ENCODE data around the gene PREB. TPM values are rescaled to one million over a fixed set of nuclear protein-coding genes. Genes with fewer than 3 reads are reported as not detected.
A peak's percentile ranks its signal among the peaks of the same experiment; 100 is the strongest.
"Not testable (repeated sequence)": the region's sequence is repeated elsewhere in the genome, so short reads cannot be mapped to it uniquely, and the experiment has no call there.

PREB gene
- total and polyA plus RNA-seq, 2 donors from 2014 or later: 46.1 to 66.7 TPM

DNA sequence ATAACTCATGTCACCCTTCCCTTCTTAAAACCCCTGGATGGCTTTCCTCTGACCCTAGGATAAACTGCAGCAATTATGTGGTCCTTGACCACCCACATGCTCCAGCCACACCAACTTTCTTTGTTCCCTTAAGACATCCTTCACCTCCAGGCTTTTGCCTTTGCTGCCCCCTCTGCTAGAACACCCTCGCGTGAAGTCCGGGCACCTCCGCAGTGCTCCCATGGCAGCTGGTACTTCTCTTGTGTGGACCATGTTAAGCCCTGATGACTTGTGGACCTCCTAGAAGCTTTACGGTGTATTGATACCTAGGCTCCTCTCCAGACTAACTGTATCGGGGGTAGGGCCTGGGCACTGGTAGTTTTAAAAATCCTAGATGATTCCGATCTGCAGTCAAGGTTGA is 11.6 kb downstream of the PREB start:
- no peak overlapping the region for H3K27ac ChIP-seq (ENCODE audit: low read depth in 2 of 2, low read length in 2 of 2)
- intact Hi-C loops (cut with DNase I): no loop called here
- TF ChIP-seq, protein P1, sequence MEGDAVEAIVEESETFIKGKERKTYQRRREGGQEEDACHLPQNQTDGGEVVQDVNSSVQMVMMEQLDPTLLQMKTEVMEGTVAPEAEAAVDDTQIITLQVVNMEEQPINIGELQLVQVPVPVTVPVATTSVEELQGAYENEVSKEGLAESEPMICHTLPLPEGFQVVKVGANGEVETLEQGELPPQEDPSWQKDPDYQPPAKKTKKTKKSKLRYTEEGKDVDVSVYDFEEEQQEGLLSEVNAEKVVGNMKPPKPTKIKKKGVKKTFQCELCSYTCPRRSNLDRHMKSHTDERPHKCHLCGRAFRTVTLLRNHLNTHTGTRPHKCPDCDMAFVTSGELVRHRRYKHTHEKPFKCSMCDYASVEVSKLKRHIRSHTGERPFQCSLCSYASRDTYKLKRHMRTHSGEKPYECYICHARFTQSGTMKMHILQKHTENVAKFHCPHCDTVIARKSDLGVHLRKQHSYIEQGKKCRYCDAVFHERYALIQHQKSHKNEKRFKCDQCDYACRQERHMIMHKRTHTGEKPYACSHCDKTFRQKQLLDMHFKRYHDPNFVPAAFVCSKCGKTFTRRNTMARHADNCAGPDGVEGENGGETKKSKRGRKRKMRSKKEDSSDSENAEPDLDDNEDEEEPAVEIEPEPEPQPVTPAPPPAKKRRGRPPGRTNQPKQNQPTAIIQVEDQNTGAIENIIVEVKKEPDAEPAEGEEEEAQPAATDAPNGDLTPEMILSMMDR (IDR thresholded peaks at IDR 0.05; ENCODE audit: borderline replicate concordance, extremely low read depth, insufficient read depth): no peak

DNA sequence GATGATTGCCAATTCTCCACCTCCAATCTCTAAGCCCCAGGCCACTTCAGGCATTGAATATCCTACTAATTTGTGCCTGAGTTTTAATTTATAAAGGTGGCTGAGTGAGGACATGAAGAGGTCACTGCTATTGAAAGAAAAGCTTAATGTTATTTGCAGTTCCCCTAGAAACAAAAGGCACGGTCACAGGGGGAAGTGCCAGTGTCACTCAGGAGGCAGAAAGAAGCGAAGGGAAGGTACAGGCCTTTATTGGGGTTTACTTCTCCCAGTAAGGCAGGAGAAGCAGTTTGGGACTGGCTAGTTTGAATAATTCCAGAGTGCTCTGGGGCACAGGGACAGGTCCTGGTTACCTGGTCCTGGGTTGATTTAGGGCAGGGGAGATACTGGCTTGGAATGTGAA is 12.5 kb downstream of the PREB start:
- FAIRE-seq: no peak
- TF ChIP-seq, protein P1 (IDR thresholded peaks at IDR 0.05; ENCODE audit: borderline replicate concordance, extremely low read depth, insufficient read depth): no peak

More for the DNA sequence above, 11.6 kb downstream of the PREB start:
- FAIRE-seq (no peak), DNase-seq (no peak)
- Histone ChIP-seq H3K9ac (ENCODE audit: low read length in 3 of 3) (no peak overlapping the region), H3K4me1 (ENCODE audit: control insufficient read depth in 2 of 3, insufficient read depth in 2 of 3, low read depth in 1 of 3, low read length in 3 of 3) (peaks cover 0 to 15% (median 0%) of the 10 kb centered on the region in 3 donors), H3K4me3 (ENCODE audit: low read length in 3 of 3) (peak overlapping the region in 1 of 3 donors; percentile 77), H3K9me3 (ENCODE audit: control insufficient read depth in 2 of 3, insufficient read depth in 1 of 3, low read length in 3 of 3) (peaks cover 0 to 1% (median 0%) of the 10 kb centered on the region in 3 donors), H3K36me3 (ENCODE audit: control insufficient read depth in 2 of 3, insufficient read depth in 3 of 3, low read length in 3 of 3) (no peaks in the 10 kb centered on the region), H3K27me3 (ENCODE audit: control insufficient read depth, insufficient read depth, low read length) (peaks cover 5% of the 10 kb centered on the region)

DNA sequence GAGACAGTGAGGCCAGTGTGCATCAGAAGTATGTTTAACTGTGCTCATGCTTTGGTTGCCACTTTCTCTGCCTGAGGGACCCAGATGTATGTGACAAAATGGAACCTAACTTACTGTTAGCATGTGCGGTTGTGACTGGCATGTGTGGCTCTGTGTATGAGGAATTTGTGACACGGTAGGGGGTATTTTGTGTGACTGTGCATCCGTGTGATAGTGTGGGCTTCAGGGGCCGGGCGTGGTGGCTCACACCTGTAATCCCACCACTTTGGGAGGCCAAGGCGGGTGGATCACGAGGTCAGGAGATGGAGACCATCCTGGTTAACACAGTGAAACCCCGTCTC is 15.1 kb downstream of the PREB start:
- H3K36me3 ChIP-seq (ENCODE audit: control insufficient read depth in 2 of 3, insufficient read depth in 3 of 3, low read length in 3 of 3); H3K27me3 ChIP-seq (ENCODE audit: control insufficient read depth, insufficient read depth, low read length); DNase-seq; H3K9me3 ChIP-seq (ENCODE audit: control insufficient read depth in 2 of 3, insufficient read depth in 1 of 3, low read length in 3 of 3); H3K27ac ChIP-seq (ENCODE audit: low read depth in 2 of 2, low read length in 2 of 2); intact Hi-C loops (cut with DNase I); FAIRE-seq: not testable (repeated sequence)
- H3K4me3 ChIP-seq (ENCODE audit: low read length in 3 of 3): peak overlapping the region; percentile 61 to 71 (median 68)
- H3K9ac ChIP-seq (ENCODE audit: low read length in 3 of 3): peak overlapping the region in 1 of 3 donors; percentile 36
- H3K4me1 ChIP-seq (ENCODE audit: control insufficient read depth in 2 of 3, insufficient read depth in 2 of 3, low read depth in 1 of 3, low read length in 3 of 3): peaks cover 0 to 15% (median 0%) of the 10 kb centered on the region in 3 donors

More for the DNA sequence above, 12.5 kb downstream of the PREB start:
- Histone ChIP-seq H3K9me3 (ENCODE audit: control insufficient read depth in 2 of 3, insufficient read depth in 1 of 3, low read length in 3 of 3) (peaks cover 0 to 1% (median 0%) of the 10 kb centered on the region in 3 donors), H3K9ac (ENCODE audit: low read length in 3 of 3) (no peak overlapping the region), H3K27me3 (ENCODE audit: control insufficient read depth, insufficient read depth, low read length) (peaks cover 7% of the 10 kb centered on the region), H3K27ac (ENCODE audit: low read depth in 2 of 2, low read length in 2 of 2) (no peak overlapping the region), H3K36me3 (ENCODE audit: control insufficient read depth in 2 of 3, insufficient read depth in 3 of 3, low read length in 3 of 3) (no peaks in the 10 kb centered on the region), H3K4me1 (ENCODE audit: control insufficient read depth in 2 of 3, insufficient read depth in 2 of 3, low read depth in 1 of 3, low read length in 3 of 3) (peaks cover 0 to 15% (median 0%) of the 10 kb centered on the region in 3 donors), H3K4me3 (ENCODE audit: low read length in 3 of 3) (no peak overlapping the region)
- intact Hi-C loops (cut with DNase I): no loop called here
- DNase-seq: no peak

DNA sequence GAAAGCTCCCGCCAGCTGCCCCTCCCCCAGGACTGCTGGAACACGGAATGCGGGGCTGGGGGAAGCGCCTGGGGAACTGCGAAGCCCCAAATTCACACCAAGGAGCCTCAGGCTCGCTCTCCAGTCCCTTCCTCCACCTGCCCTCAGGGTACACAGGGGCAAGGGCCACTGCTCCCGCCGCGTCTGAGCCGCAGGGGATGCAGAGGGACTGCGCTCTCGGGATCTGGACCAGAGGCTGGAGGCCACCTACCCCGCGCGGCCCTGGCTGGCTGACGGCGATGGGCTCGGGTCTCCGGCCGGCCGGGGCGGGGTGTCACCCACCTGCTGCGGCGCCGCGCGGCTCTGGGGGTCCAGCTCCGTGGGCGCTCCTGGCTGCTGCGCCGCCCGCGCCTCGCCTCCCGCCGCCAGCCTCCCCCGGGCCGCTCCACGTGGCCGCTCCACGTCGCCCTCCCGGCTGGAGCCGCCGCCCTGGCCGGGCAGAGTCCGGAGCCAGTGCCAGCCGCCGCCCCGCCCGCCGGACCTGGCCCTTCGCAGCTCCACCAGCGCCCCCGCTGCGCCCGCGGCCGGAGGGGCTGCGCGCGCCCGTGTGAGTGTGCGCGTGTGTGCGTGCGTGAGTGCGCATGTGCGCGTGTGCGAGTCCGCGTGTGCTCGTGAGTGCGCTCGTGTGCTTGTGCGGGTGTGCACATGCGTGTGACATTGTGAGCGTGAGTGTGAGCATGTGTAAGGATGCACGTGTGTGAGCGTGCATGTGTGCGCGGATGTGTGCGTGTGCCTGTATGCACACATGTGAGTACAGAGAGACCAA is 15.7 kb downstream of the PREB start, which contains the start of gene CGREF1:
Gene CGREF1 (minus strand): TSS at position 604 of the 805 bp plus-strand sequence. CDS start 14,762 bp downstream, outside the sequence.
- FAIRE-seq (no peak), DNase-seq (peak in 2 of 5 donors; percentile 23 to 37)
- H3K4me1 ChIP-seq (ENCODE audit: control insufficient read depth in 2 of 3, insufficient read depth in 2 of 3, low read depth in 1 of 3, low read length in 3 of 3): peaks cover 0 to 11% (median 0%) of the 10 kb centered on the region in 3 donors
- H3K4me3 ChIP-seq (ENCODE audit: low read length in 3 of 3): peak within 1 kb of the TSS; percentile 61 to 71 (median 68)
- peak within 1 kb of the TSS in 1 of 3 donors; percentile 36 for H3K9ac ChIP-seq (ENCODE audit: low read length in 3 of 3)
- TF ChIP-seq, protein P1 (IDR thresholded peaks at IDR 0.05; ENCODE audit: borderline replicate concordance, extremely low read depth, insufficient read depth): no peak
- H3K36me3 ChIP-seq (ENCODE audit: control insufficient read depth in 2 of 3, insufficient read depth in 3 of 3, low read length in 3 of 3): no peaks in the 10 kb centered on the region
- intact Hi-C loops (cut with DNase I): no loop called here
- H3K9me3 ChIP-seq (ENCODE audit: control insufficient read depth in 2 of 3, insufficient read depth in 1 of 3, low read length in 3 of 3): peaks cover 0 to 1% (median 0%) of the 10 kb centered on the region in 3 donors
- no peak within 1 kb of the TSS for H3K27ac ChIP-seq (ENCODE audit: low read depth in 2 of 2, low read length in 2 of 2)
- H3K27me3 ChIP-seq (ENCODE audit: control insufficient read depth, insufficient read depth, low read length): peaks cover 7% of the 10 kb centered on the region

Measured in kidney (tissue), 14 donors.